Panc1 (cell line): ENCODE measurements around the gene NOS1AP. TPM values are rescaled to one million over a fixed set of nuclear protein-coding genes. Genes with fewer than 3 reads are reported as not detected.
A peak's percentile ranks its signal among the peaks of the same experiment; 100 is the strongest.

ENCODE experiments used
- ATAC-seq: fragments of 200-7000 bp; cut with Tn5 transposase; 2 replicates; pipeline ENCODE4 v1.9.1; 2020; ENCODE audit warnings: mild to moderate bottlenecking, moderate library complexity
- BruUV-seq: library from RNA; stranded (reverse); fragments of 400-500 nt; replicated peaks from 2 replicates; lab custom pipeline; 2021; lab: Mats Ljungman, UMichigan
- CTCF ChIA-PET: fragments of 300-600 bp; sonication (Branson Sonifier 250); formaldehyde crosslinking; loops from one replicate; lab custom pipeline; 2022; ENCODE audit warnings: antibody characterized with exemption; lab: Charles Lee
- POLR2A ChIA-PET: fragments of 300-600 bp; sonication (Branson Sonifier 250); formaldehyde crosslinking; loops from one replicate; lab custom pipeline; 2022; ENCODE audit warnings: antibody characterized with exemption; lab: Charles Lee
- DNase-seq: peaks from one replicate; pipeline ENCODE4 v3.0.0-alpha.2; 2010; ENCODE audit warnings: low read depth, low spot score
- H3K27ac ChIP-seq: 2 replicates; pipeline ENCODE4 v1.5.1; 2011; ENCODE audit warnings: mild to moderate bottlenecking, low read length, inconsistent platforms
- H3K27me3 ChIP-seq: fragments of 200-500 bp; sonication (Bioruptor generic); 2 replicates; pipeline ENCODE4 v1.6.0; 2014; ENCODE audit warnings: low read length, inconsistent platforms; ENCODE audit not compliant: control insufficient read depth, insufficient read depth
- H3K36me3 ChIP-seq: fragments of 200-500 bp; sonication (Bioruptor generic); 2 replicates; pipeline ENCODE4 v1.5.1; 2014; ENCODE audit warnings: inconsistent platforms, mild to moderate bottlenecking, low read length, moderate library complexity; ENCODE audit not compliant: control insufficient read depth, insufficient read depth
- H3K4me1 ChIP-seq: 2 replicates; pipeline ENCODE4 v1.5.1; 2011; ENCODE audit warnings: inconsistent platforms, mild to moderate bottlenecking, low read length, moderate library complexity; ENCODE audit not compliant: control insufficient read depth, insufficient read depth
- H3K4me3 ChIP-seq, 2 experiments: 2 replicates each; pipeline ENCODE4 v1.5.1; 2011 to 2012; ENCODE audit warnings: low read depth in 2 of 2, low read length in 2 of 2, mild to moderate bottlenecking in 2 of 2, inconsistent platforms in 1 of 2, moderate library complexity in 1 of 2
- H3K9me3 ChIP-seq: fragments of 200-500 bp; sonication (Bioruptor generic); 2 replicates; pipeline ENCODE4 v1.5.1; 2014; ENCODE audit warnings: low read depth, mild to moderate bottlenecking, inconsistent platforms, low read length, moderate library complexity; ENCODE audit not compliant: control insufficient read depth, insufficient read depth
- CTCF ChIP-seq: fragments of 450-650 bp; IDR thresholded peaks from 2 replicates; pipeline ENCODE4 v1.5.1; 2017; ENCODE audit warnings: mild to moderate bottlenecking
- POLR2AphosphoS5 ChIP-seq: IDR thresholded peaks from 2 replicates; pipeline ENCODE4 v1.6.1; 2012; ENCODE audit warnings: mild to moderate bottlenecking, low read depth, low read length, moderate library complexity
- REST ChIP-seq, 2 experiments: IDR thresholded peaks; 2 replicates each; pipeline ENCODE4 v1.6.1; 2011 to 2012; ENCODE audit warnings: low read depth in 2 of 2, control low read depth in 1 of 2, low read length in 1 of 2, mild to moderate bottlenecking in 1 of 2, moderate library complexity in 1 of 2; ENCODE audit not compliant: insufficient read depth in 1 of 2
- SIN3A ChIP-seq: IDR thresholded peaks from 2 replicates; pipeline ENCODE4 v1.6.1; 2012; ENCODE audit warnings: low read depth, mild to moderate bottlenecking, low read length, moderate library complexity, borderline replicate concordance; ENCODE audit not compliant: insufficient read depth
- TCF7L2 ChIP-seq: IDR thresholded peaks from 2 replicates; pipeline ENCODE4 v1.6.1; 2011; ENCODE audit warnings: mild to moderate bottlenecking, low read depth, low read length, inconsistent platforms
- in situ Hi-C: cut with HindIII; loops from 2 replicates; pipeline ENCODE4 v1.10.0; 2016; ENCODE audit warnings: low sequenced_read_pairs, low pct_unique_long_range_greater_than_20kb
- intact Hi-C: fragments of 100-400 bp; cut with micrococcal nuclease; formaldehyde crosslinking; loops from one replicate; pipeline ENCODE4 v1.10.0; 2022; ENCODE audit not compliant: unreplicated experiment
- total RNA-seq: library from RNA; stranded (reverse); gene quantifications from one replicate; pipeline ENCODE4 v1.2.1, GENCODE V29; 2021; ENCODE audit not compliant: unreplicated experiment

Gene NOS1AP
- total RNA-seq, 1 experiment from 2014 or later, result 27.9 TPM

- no peak for TF ChIP-seq TCF7L2
- no peak for TF ChIP-seq POLR2AphosphoS5
- TF ChIP-seq REST (IDR thresholded peaks at IDR 0.05; ENCODE audit: insufficient read depth in 1 of 2, low read depth in 2 of 2, low read length in 1 of 2), result no peak
- TF ChIP-seq SIN3A, result no peak
- no peak for TF ChIP-seq CTCF
- ATAC-seq (no peak), DNase-seq (no peak)
- no TSS peak for BruUV-seq
- Histone ChIP-seq H3K36me3 (no peaks in the 10 kb centered on the region), H3K9me3 (no peaks in the 10 kb centered on the region), H3K27ac (no peak overlapping the region), H3K27me3 (no peaks in the 10 kb centered on the region), H3K4me3 (no peak overlapping the region), H3K4me1 (peaks cover 63% of the 10 kb centered on the region)
- ChIA-PET CTCF (no interaction called here), POLR2A (interaction anchor here (0.6 kb wide), 1 partner anchor 21 kb away, joined by 3 read pairs; no protein-coding TSS in a partner anchor)
- in situ Hi-C loops, result no loop called here
- intact Hi-C loops, result no loop called here
Measured at GRCh38 chr1:162083273-162083672, 13.8 kb downstream of the NOS1AP start.

GRCh38 chr1:162085991-162086390 is 16.5 kb downstream of the NOS1AP start:
- no peak for ATAC-seq
- intact Hi-C loops (no loop called here), in situ Hi-C loops (no loop called here)
- TF ChIP-seq SIN3A, result no peak
- no peak for TF ChIP-seq POLR2AphosphoS5
- no peak for TF ChIP-seq CTCF
- TF ChIP-seq TCF7L2, result no peak
- no peak for TF ChIP-seq REST (IDR thresholded peaks at IDR 0.05; ENCODE audit: insufficient read depth in 1 of 2, low read depth in 2 of 2, low read length in 1 of 2)
- BruUV-seq, result no TSS peak
- CTCF ChIA-PET, result no interaction called here
- H3K4me1 ChIP-seq, result peaks cover 55% of the 10 kb centered on the region
- no peak overlapping the region for H3K4me3 ChIP-seq
- no peaks in the 10 kb centered on the region; the same call in 1 of the 2 replicates for H3K36me3 ChIP-seq
- no peaks in the 10 kb centered on the region for H3K27me3 ChIP-seq
- POLR2A ChIA-PET, result interaction anchor here (0.6 kb wide), 1 partner anchor 192 kb away, joined by 3 read pairs; no protein-coding TSS in a partner anchor
- no peak for DNase-seq
- no peaks in the 10 kb centered on the region for H3K9me3 ChIP-seq
- H3K27ac ChIP-seq, result peak overlapping the region; percentile 29; the same call in 1 of the 2 replicates
